Measurements from ENCODE around the gene COX6A2. TPM values are rescaled to one million over a fixed set of nuclear protein-coding genes. Genes with fewer than 3 reads are reported as not detected.
A peak's percentile ranks its signal among the peaks of the same experiment; 100 is the strongest.

Gene COX6A2
- total RNA-seq, 1 donor from 2014 or later = not detected

GRCh38 chr16:31458073-31458843 is 30.1 kb upstream of the COX6A2 start:
- TF ChIP-seq, protein P1, sequence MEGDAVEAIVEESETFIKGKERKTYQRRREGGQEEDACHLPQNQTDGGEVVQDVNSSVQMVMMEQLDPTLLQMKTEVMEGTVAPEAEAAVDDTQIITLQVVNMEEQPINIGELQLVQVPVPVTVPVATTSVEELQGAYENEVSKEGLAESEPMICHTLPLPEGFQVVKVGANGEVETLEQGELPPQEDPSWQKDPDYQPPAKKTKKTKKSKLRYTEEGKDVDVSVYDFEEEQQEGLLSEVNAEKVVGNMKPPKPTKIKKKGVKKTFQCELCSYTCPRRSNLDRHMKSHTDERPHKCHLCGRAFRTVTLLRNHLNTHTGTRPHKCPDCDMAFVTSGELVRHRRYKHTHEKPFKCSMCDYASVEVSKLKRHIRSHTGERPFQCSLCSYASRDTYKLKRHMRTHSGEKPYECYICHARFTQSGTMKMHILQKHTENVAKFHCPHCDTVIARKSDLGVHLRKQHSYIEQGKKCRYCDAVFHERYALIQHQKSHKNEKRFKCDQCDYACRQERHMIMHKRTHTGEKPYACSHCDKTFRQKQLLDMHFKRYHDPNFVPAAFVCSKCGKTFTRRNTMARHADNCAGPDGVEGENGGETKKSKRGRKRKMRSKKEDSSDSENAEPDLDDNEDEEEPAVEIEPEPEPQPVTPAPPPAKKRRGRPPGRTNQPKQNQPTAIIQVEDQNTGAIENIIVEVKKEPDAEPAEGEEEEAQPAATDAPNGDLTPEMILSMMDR (conservative IDR thresholded peaks at IDR 0.05) = peak; percentile 52
- Mint-ChIP-seq H3K4me1 (ENCODE audit: unreplicated experiment) (peaks cover 28% of the 10 kb centered on the region), H3K9me3 (no peaks in the 10 kb centered on the region), H3K36me3 (no peaks in the 10 kb centered on the region), H3K27ac (peak overlapping the region; percentile 89), H3K4me3 (peak overlapping the region; percentile 89), H3K27me3 (no peaks in the 10 kb centered on the region)
- no peak for DNase-seq (ENCODE audit: extremely low spot score, unreplicated experiment)

DNA sequence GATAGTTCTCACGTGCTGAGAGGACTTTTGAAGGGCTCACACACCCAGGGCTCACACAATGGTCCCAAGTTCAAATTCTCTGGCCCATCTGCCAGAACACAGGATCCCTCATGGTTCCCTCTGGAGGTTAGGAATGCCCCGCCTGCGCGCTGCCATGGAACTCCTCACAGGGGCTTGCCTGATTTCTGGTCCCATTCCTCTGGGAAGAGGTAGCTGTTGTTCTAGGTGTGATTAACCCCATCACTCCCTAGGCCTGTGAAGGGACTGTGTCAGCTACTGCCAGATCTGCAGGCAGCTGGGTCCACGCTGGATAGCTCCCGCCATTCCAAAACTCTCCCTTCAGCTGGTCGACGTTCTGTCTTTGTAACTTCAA is 28.8 kb upstream of the COX6A2 start:
- H3K27ac Mint-ChIP-seq = no peak overlapping the region
- no peaks in the 10 kb centered on the region for H3K9me3 Mint-ChIP-seq
- no peak for DNase-seq (ENCODE audit: extremely low spot score, unreplicated experiment)
- peaks cover 29% of the 10 kb centered on the region for H3K4me1 Mint-ChIP-seq (ENCODE audit: unreplicated experiment)
- peak overlapping the region; percentile 34 for H3K4me3 Mint-ChIP-seq
- TF ChIP-seq, protein P1 (conservative IDR thresholded peaks at IDR 0.05) = no peak
- H3K36me3 Mint-ChIP-seq = no peaks in the 10 kb centered on the region
- H3K27me3 Mint-ChIP-seq = no peaks in the 10 kb centered on the region

DNA sequence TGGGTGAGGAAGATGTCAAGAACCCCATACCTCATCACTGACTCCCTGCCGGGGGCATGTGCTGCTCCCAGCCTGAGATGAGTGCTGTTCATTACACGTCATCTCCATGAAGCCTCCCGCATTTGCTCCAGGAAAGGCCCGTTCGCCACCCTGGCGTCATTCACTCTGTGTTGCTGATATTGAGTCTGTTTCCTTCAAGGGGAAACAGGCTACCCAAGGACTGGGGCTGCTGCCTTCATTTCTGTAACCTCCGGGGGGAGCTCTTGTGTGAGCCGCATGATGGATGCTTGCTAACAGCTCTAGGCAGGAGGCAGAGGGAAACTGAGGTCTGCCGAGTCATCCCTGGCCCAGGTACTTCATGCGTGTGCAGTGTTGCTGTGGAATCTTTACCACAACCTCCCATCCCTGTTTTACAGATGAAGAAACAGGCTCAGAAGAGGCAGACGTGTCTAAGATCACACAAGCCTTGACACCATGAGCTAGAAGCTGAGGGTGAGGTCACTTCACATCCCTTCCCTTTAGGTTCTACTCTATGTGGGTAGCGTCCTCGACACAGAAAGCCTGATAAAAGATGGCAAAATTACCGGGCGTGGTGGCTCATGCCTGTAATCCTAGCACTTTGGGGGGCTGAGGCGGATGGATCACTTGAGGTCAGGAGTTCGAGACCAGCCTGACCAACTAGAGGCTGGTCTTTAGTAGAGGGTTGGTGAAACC is 27.6 kb upstream of the COX6A2 start:
- Mint-ChIP-seq H3K27me3 (no peaks in the 10 kb centered on the region), H3K36me3 (no peaks in the 10 kb centered on the region), H3K4me1 (ENCODE audit: unreplicated experiment) (peaks cover 30% of the 10 kb centered on the region), H3K9me3 (no peaks in the 10 kb centered on the region), H3K4me3 (peak overlapping the region; percentile 39), H3K27ac (peak overlapping the region; percentile 71)
- no peak for DNase-seq (ENCODE audit: extremely low spot score, unreplicated experiment)
- TF ChIP-seq, protein P1 (conservative IDR thresholded peaks at IDR 0.05) = peak; percentile 54

DNA sequence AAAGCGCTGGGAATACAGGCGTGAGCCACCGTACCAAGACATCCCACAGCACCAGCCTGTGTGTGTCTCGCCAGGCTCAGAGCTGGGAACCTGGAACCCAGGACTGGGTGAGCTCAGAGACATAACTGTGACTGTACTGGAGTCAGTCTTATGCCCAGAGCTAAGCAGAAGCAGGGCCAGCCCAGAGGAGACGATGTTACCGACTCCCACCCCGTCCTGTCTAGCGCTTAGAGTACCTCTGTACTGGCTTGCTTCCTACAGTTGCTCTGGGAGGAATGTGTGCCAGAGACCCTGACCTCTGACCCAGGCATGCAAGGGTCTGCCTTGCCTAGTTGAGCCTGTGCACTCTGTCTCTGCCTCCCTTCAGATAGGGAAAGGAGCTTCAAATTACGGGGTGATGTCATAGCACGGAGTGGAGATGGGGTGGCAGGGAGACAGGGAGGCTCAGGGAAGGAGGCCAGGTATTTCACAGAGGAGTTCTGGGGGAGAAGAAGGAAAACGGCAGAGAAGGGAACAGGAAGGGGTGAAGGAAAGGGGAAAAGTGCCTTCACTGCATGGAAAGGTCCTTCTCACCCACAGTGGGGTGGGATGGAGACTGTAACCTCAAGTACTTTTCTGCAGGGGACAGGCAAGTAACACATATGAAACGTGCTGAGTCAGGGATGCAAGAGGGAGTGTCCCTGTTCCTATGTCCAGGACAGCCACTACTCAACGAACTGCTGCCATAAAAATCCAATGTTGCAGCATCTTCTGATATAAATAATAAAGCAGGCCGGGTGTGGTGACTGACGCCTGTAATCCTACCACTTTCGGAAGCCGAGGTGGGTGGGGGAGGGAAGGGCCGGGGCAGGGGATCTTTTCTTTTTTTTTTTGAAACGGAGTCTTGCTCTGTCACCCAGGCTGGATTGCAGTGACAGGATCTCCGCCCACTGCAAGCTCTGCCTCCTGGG is 25.4 kb upstream of the COX6A2 start:
- Mint-ChIP-seq H3K36me3 (no peaks in the 10 kb centered on the region), H3K4me1 (ENCODE audit: unreplicated experiment) (peaks cover 25% of the 10 kb centered on the region), H3K9me3 (no peaks in the 10 kb centered on the region), H3K4me3 (peak overlapping the region; percentile 70), H3K27ac (peak overlapping the region; percentile 93), H3K27me3 (no peaks in the 10 kb centered on the region)
- TF ChIP-seq, protein P1 (conservative IDR thresholded peaks at IDR 0.05) = no peak
- no peak for DNase-seq (ENCODE audit: extremely low spot score, unreplicated experiment)

GRCh38 chr16:31452631-31453106 is 24.5 kb upstream of the COX6A2 start:
- no peak for DNase-seq (ENCODE audit: extremely low spot score, unreplicated experiment)
- Mint-ChIP-seq H3K4me3 (no peak overlapping the region), H3K36me3 (no peaks in the 10 kb centered on the region), H3K9me3 (no peaks in the 10 kb centered on the region), H3K4me1 (ENCODE audit: unreplicated experiment) (peaks cover 22% of the 10 kb centered on the region), H3K27me3 (no peaks in the 10 kb centered on the region), H3K27ac (peak overlapping the region; percentile 39)
- TF ChIP-seq, protein P1 (conservative IDR thresholded peaks at IDR 0.05) = no peak

Data from type B pancreatic cell (in vitro differentiated cells).